Nephron (organoid): Measurements from ENCODE around the gene ACVR1B.
A peak's percentile ranks its signal among the peaks of the same experiment; 100 is the strongest.

Source experiments
- H3K27ac Mint-ChIP-seq, 3 experiments: 2 replicates each; pipeline ENCODE4 v1.8.0; 2020; ENCODE audit warnings: mixed read lengths in 3 of 3, mild to moderate bottlenecking in 2 of 3, moderate library complexity in 1 of 3
- H3K27me3 Mint-ChIP-seq: 2 replicates; pipeline ENCODE4 v1.8.0; 2021; ENCODE audit warnings: low read depth, mild to moderate bottlenecking, moderate library complexity, mixed read lengths
- H3K36me3 Mint-ChIP-seq: 2 replicates; pipeline ENCODE4 v1.8.0; 2020; ENCODE audit warnings: low read depth, mixed read lengths
- H3K4me1 Mint-ChIP-seq: 2 replicates; pipeline ENCODE4 v1.8.0; 2020; ENCODE audit warnings: mixed read lengths
- H3K4me3 Mint-ChIP-seq, 3 experiments: 2 replicates each; pipeline ENCODE4 v1.8.0; 2020; ENCODE audit warnings: mild to moderate bottlenecking in 3 of 3, mixed read lengths in 3 of 3, moderate library complexity in 2 of 3
- H3K9me3 Mint-ChIP-seq: 2 replicates; pipeline ENCODE4 v1.8.0; 2020; ENCODE audit warnings: mixed read lengths
- TF ChIP-seq, protein P1 (sequence below), 3 experiments: fragments of 200-600 bp; sonication (generic); IDR thresholded peaks; one replicate each; pipeline ENCODE4 v1.5.0; 2021; ENCODE audit warnings: antibody characterized with exemption in 3 of 3; ENCODE audit not compliant: unreplicated experiment in 3 of 3

The ACVR1B gene

DNA sequence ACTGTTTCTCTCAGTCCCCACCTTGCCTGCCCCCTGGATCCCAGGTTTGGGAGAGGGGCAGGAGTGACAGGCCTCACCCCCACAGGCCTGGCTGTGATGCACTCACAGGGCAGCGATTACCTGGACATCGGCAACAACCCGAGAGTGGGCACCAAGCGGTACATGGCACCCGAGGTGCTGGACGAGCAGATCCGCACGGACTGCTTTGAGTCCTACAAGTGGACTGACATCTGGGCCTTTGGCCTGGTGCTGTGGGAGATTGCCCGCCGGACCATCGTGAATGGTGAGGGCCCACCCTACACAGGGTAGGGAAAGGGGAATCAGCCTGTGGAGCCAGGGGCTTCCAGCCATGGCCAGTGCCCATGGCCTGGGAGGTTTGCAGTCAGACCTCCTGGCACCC lies 35.5 kb upstream of the ACVR1B start:
- TF ChIP-seq, protein P1, sequence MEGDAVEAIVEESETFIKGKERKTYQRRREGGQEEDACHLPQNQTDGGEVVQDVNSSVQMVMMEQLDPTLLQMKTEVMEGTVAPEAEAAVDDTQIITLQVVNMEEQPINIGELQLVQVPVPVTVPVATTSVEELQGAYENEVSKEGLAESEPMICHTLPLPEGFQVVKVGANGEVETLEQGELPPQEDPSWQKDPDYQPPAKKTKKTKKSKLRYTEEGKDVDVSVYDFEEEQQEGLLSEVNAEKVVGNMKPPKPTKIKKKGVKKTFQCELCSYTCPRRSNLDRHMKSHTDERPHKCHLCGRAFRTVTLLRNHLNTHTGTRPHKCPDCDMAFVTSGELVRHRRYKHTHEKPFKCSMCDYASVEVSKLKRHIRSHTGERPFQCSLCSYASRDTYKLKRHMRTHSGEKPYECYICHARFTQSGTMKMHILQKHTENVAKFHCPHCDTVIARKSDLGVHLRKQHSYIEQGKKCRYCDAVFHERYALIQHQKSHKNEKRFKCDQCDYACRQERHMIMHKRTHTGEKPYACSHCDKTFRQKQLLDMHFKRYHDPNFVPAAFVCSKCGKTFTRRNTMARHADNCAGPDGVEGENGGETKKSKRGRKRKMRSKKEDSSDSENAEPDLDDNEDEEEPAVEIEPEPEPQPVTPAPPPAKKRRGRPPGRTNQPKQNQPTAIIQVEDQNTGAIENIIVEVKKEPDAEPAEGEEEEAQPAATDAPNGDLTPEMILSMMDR (IDR thresholded peaks at IDR 0.05; ENCODE audit: unreplicated experiment in 3 of 3): no peak
- Mint-ChIP-seq H3K27ac (no peak overlapping the region), H3K36me3 (no peaks in the 10 kb centered on the region), H3K27me3 (peaks cover 4% of the 10 kb centered on the region), H3K4me1 (peaks cover 57% of the 10 kb centered on the region), H3K4me3 (no peak overlapping the region), H3K9me3 (no peaks in the 10 kb centered on the region)

DNA sequence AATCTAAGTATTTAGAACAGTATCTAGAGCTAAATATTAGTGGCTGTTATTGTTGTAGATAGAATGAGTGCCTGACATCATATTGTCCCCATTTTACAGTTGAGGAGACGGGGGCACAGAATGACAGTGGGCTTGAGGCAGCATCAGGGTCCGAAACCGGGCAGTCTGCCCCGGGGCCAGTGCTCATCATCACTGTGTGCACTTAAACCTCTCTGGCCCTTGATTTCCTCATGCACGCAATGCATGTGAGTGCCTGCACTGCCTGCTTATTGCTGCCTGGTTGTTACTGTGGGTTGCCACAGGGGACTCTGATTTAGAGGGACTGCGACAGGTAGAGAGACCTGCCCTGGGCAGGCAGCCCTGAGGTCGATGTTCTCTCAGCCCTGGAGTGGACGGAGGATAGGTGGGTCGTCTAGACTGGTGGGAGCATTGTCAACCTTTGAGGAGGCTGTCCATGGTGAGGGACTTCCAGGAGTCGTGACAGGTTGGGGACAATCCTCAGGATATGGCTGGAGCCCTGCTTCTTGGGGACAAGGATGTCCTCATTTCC lies 34.4 kb upstream of the ACVR1B start:
- TF ChIP-seq, protein P1 (IDR thresholded peaks at IDR 0.05; ENCODE audit: unreplicated experiment in 3 of 3): no peak
- Mint-ChIP-seq H3K9me3 (no peaks in the 10 kb centered on the region), H3K27me3 (peaks cover 4% of the 10 kb centered on the region), H3K36me3 (no peaks in the 10 kb centered on the region), H3K27ac (peak overlapping the region; percentile 21 to 56 (median 55)), H3K4me3 (no peak overlapping the region), H3K4me1 (peaks cover 57% of the 10 kb centered on the region)

DNA sequence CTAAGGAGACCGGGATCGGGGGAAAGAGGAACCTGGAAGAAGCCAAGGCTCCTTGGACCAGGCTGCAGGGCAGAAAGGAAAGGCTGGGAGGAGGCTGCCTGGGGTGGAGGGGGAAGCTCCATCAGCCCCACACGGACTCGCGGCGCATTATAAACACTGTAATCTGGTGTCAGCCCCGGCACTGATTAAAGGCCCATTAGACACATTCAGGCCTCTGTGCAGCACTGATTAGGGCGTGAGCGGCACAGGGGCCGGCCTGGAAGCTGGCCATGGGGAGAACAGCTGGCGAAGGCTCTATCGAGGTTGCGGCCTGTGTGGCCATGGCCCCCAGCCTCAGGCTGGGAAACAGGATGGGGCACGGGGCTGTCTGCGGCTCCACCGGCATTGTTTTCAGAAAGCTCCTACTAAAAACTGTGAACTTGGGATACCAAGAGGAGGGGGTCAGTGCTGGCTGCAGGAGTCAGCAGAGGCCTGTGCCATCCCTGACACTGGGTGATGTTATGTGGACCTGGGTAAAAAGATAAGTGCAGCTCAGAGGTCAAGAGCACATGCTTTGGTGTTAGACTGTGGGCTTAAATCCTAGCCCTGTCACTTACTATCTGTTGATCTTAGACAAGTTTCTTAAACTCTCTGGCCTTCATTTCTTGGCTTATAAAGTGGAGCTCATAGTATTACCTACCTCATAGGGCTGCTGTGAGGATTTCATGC lies 33.6 kb upstream of the ACVR1B start:
- H3K4me3 Mint-ChIP-seq: no peak overlapping the region
- peaks cover 57% of the 10 kb centered on the region for H3K4me1 Mint-ChIP-seq
- peak overlapping the region in 2 of 3 experiments; percentile 56 to 75 for H3K27ac Mint-ChIP-seq
- H3K9me3 Mint-ChIP-seq: no peaks in the 10 kb centered on the region
- no peaks in the 10 kb centered on the region for H3K36me3 Mint-ChIP-seq
- TF ChIP-seq, protein P1 (IDR thresholded peaks at IDR 0.05; ENCODE audit: unreplicated experiment in 3 of 3): no peak
- peaks cover 4% of the 10 kb centered on the region for H3K27me3 Mint-ChIP-seq

DNA sequence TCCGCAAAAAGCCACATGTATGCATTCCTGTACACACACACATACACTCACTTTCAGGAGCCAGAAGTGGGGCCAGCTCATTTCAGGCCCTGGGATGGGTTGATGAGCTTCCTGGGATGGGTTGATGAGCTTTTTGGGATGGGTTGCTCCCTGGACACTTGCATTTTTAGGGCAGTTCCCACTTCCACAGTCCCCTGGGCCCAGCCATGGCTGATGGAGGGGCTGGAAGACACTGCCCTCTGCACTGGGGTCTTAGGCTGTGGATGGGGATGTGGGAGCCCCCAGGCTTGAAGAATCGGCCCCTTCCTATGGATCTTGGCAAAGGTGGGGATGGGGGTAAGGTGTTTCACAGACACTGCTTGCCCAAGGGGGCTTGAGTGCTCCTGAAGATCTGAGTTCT lies 31.5 kb upstream of the ACVR1B start:
- H3K27me3 Mint-ChIP-seq: peaks cover 6% of the 10 kb centered on the region
- H3K4me1 Mint-ChIP-seq: peaks cover 69% of the 10 kb centered on the region
- TF ChIP-seq, protein P1 (IDR thresholded peaks at IDR 0.05; ENCODE audit: unreplicated experiment in 3 of 3): no peak
- H3K4me3 Mint-ChIP-seq: peak overlapping the region in 1 of 3 experiments; percentile 35
- H3K9me3 Mint-ChIP-seq: no peaks in the 10 kb centered on the region
- peak overlapping the region in 2 of 3 experiments; percentile 16 to 44 for H3K27ac Mint-ChIP-seq
- no peaks in the 10 kb centered on the region for H3K36me3 Mint-ChIP-seq

DNA sequence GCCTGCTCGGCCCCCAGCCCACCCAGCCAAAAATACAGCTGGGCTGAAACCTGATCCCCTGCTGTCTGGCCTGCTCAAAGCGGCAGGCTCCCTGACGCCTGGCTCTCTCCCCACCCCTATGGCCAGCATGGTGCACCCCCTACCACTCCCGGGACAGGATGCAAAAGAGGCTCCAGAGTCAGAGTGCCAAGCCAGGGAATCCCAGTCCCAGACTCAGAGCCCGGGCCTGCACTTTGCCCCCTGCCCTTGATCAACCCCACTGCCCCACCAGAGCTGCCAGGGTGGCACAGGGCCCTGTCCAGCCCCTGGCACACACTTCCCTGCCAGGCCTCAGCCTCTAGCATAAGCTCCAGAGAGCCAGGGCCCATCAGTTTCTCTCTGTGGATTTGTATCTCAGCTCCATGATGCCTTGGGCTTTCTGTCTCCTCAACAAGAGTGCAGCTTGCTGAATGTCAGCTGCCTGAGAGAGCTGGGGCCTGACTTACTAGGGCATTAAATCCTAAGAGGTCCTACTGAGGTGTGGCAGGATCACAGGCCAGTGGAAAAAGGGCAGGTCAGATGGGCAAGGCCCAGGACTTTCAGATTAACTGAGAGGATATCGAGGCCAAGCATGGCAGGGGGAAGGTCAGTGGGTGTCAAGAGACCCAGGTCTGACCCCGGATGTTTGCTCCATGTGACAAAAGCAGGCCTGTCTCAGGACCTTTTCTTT lies 30.3 kb upstream of the ACVR1B start:
- Mint-ChIP-seq H3K4me1 (peaks cover 75% of the 10 kb centered on the region), H3K4me3 (no peak overlapping the region), H3K27me3 (peaks cover 5% of the 10 kb centered on the region), H3K36me3 (no peaks in the 10 kb centered on the region), H3K9me3 (no peaks in the 10 kb centered on the region), H3K27ac (peak overlapping the region; percentile 16 to 84 (median 61))
- TF ChIP-seq, protein P1 (IDR thresholded peaks at IDR 0.05; ENCODE audit: unreplicated experiment in 3 of 3): no peak
